Subcutaneous abdominal adipose tissue (tissue), 5 donors: ENCODE data around the gene SIX6.

Experiments
- H3K27ac ChIP-seq: one replicate; pipeline ENCODE4 v1.7.0; 2013; ENCODE audit warnings: low read depth, mild to moderate bottlenecking, inconsistent platforms, low read length, moderate library complexity
- H3K27me3 ChIP-seq, 5 donors: one replicate each; pipeline ENCODE4 v1.7.0; 2013; ENCODE audit warnings: low read length in 5 of 5, inconsistent platforms in 1 of 5; ENCODE audit not compliant: control insufficient read depth in 5 of 5, insufficient read depth in 4 of 5
- H3K36me3 ChIP-seq, 5 donors: one replicate each; pipeline ENCODE4 v1.7.0; 2013; ENCODE audit warnings: low read length in 5 of 5; ENCODE audit not compliant: control insufficient read depth in 5 of 5, insufficient read depth in 5 of 5
- H3K4me1 ChIP-seq, 5 donors: one replicate each; pipeline ENCODE4 v1.7.0; 2013; ENCODE audit warnings: low read length in 5 of 5, mild to moderate bottlenecking in 3 of 5, moderate library complexity in 1 of 5; ENCODE audit not compliant: control insufficient read depth in 5 of 5, insufficient read depth in 5 of 5
- H3K4me3 ChIP-seq, 5 donors: one replicate each; pipeline ENCODE4 v1.7.0; 2013; ENCODE audit warnings: low read length in 5 of 5, low read depth in 1 of 5
- H3K9ac ChIP-seq, 5 donors: one replicate each; pipeline ENCODE4 v1.7.0; 2013; ENCODE audit warnings: low read length in 5 of 5, mild to moderate bottlenecking in 4 of 5, moderate library complexity in 3 of 5
- H3K9me3 ChIP-seq, 5 donors: one replicate each; pipeline ENCODE4 v1.7.0; 2013; ENCODE audit warnings: low read length in 5 of 5; ENCODE audit not compliant: control insufficient read depth in 5 of 5
- donor health status: healthy.
- donor health status: healthy.
- donor health status: healthy.
- donor health status: healthy.
- donor health status: healthy.

SIX6 gene

DNA sequence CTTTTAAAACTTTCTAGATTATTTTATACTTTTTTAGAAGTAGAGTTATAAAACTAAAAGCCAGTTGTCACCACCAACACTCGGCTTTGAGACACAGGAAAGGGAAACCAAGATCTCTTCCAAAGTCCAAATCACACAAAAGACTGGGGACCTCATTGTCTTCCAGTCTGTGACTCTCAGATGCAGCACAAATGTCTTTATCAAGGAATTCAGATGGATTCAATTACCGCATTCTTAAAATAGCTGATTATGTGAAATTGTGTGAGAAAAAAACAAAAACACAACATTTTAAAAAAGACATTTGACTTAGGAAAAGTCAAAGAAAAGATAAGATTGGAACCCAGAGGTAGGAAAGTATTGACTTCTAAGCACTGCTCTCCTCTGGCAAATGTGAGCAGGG lies 3.5 kb upstream of the SIX6 start:
- Histone ChIP-seq H3K9ac (no peak overlapping the region), H3K4me3 (no peak overlapping the region), H3K27me3 (peaks cover 44 to 62% (median 55%) of the 10 kb centered on the region in 5 donors), H3K27ac (no peak overlapping the region), H3K36me3 (no peaks in the 10 kb centered on the region), H3K4me1 (peaks cover 0 to 26% (median 21%) of the 10 kb centered on the region in 5 donors), H3K9me3 (no peaks in the 10 kb centered on the region)

DNA sequence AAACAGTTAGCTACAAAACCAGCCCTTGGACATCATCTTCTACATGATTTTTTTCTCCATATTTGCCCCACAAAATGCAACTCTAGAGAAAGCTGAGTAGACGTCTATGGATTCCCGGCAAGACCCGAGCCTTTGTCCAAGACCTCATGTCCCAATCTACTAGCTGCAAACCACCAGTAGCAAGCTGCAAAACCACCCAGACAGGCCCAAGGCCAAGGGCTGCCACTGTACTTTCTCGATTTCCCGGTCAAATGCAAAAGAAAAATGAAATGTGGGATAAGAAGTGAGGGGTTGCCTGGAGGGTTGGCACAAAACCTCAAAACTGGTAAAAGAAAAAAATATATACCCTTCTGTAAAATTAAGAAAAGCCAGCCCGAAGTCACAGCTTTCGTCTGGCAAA lies 2.9 kb upstream of the SIX6 start:
- no peak overlapping the region for H3K27ac ChIP-seq
- no peak overlapping the region for H3K9ac ChIP-seq
- peaks cover 49 to 67% (median 60%) of the 10 kb centered on the region in 5 donors for H3K27me3 ChIP-seq
- no peak overlapping the region for H3K4me3 ChIP-seq
- H3K4me1 ChIP-seq, result peaks cover 0 to 31% (median 26%) of the 10 kb centered on the region in 5 donors
- no peaks in the 10 kb centered on the region for H3K9me3 ChIP-seq
- no peaks in the 10 kb centered on the region for H3K36me3 ChIP-seq

DNA sequence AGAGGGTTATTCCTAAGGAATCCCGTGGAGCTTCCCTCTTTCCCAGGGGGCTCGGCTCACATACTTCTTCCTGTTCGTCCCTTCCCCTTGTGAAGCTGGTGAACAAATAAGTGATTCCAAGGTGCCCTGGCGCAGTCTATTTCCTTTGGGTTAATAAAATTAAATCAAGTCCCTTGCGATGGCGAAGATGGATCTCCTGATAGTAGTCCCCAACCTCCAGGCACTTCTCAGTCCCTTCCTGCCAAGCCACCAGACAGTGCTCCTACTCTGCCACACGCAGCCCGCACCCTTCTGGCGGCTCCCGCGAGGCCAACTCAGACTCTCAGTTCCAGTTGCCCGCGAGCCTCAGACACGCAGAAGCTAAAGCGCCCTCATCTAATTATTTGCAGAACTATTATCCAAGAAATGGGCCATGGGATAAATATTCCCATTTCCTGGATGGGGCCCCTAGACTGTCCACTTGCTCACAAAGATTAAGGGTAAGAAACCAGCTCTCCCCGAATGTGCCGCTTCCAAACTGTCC lies 2.4 kb upstream of the SIX6 start:
- Histone ChIP-seq H3K27me3 (peaks cover 53 to 72% (median 65%) of the 10 kb centered on the region in 5 donors), H3K9me3 (no peaks in the 10 kb centered on the region), H3K27ac (no peak overlapping the region), H3K4me1 (peaks cover 0 to 36% (median 32%) of the 10 kb centered on the region in 5 donors), H3K36me3 (no peaks in the 10 kb centered on the region), H3K9ac (no peak overlapping the region), H3K4me3 (no peak overlapping the region)

DNA sequence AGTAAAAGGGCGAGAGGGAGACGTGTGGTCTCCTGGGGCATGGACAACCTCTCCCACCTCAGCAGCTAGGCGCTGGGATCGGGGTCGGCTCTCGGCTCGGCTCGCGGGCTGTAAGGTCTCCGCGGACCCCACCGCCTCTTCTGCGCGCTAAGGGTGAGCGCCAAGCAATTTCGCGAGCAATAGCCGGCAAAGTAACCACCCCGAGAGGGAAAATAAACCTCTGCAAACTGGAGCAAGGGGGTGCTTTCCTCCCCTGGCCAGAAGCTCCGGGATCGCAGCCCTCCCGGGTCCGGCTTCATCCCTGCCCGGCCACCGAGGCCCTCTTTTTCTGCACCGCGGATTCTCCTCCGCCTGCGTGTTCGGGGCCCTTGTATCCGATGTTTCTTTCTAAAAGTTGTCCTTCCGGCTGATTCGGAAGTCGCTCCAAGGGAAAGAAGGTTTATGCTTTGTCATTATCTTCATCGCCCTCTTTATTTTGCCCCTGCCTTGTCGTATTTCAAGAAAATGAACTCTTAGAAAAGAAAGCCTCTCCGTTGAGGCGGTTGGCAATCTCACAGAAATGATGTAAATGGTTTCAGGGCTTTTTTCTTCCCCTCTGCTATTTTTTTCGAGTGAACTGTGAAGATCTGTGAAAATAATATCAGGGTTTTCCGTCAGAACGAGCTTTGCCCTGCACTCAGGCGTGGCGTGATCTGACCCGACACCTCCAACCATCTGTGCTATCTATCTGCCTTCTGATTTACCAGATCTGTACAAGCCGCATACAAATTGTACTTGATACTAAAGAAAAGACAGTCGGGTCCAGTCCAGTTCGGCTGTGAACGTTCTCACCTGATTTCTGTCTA lies 1.7 kb upstream of the SIX6 start:
- Histone ChIP-seq H3K9me3 (no peaks in the 10 kb centered on the region), H3K36me3 (no peaks in the 10 kb centered on the region), H3K4me3 (no peak overlapping the region), H3K27ac (no peak overlapping the region), H3K9ac (no peak overlapping the region), H3K27me3 (peaks cover 59 to 79% (median 72%) of the 10 kb centered on the region in 5 donors), H3K4me1 (peaks cover 0 to 37% (median 32%) of the 10 kb centered on the region in 5 donors)

DNA sequence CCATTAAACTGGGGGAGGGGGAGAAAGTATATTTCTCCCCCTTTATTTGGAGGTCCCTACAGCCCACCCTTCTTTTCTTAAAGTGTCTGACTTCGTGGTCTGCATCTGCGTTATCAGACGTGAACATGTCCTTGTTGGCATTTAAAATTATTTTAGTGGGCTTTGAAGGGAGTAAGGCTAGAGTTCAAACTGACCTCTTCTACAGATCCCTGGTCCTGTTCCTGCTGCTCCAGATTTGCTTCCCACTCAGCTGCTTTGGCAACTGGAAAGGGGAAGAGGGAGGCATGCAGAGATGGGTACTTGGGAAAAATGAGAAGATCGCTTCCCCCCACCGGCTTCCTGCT lies 611 bp upstream of the SIX6 start:
- H3K27ac ChIP-seq, result no peak overlapping the region
- H3K4me3 ChIP-seq, result no peak overlapping the region
- peaks cover 0 to 37% (median 32%) of the 10 kb centered on the region in 5 donors for H3K4me1 ChIP-seq
- H3K9me3 ChIP-seq, result no peaks in the 10 kb centered on the region
- H3K9ac ChIP-seq, result no peak overlapping the region
- peaks cover 70 to 90% (median 83%) of the 10 kb centered on the region in 5 donors for H3K27me3 ChIP-seq
- H3K36me3 ChIP-seq, result no peaks in the 10 kb centered on the region

DNA sequence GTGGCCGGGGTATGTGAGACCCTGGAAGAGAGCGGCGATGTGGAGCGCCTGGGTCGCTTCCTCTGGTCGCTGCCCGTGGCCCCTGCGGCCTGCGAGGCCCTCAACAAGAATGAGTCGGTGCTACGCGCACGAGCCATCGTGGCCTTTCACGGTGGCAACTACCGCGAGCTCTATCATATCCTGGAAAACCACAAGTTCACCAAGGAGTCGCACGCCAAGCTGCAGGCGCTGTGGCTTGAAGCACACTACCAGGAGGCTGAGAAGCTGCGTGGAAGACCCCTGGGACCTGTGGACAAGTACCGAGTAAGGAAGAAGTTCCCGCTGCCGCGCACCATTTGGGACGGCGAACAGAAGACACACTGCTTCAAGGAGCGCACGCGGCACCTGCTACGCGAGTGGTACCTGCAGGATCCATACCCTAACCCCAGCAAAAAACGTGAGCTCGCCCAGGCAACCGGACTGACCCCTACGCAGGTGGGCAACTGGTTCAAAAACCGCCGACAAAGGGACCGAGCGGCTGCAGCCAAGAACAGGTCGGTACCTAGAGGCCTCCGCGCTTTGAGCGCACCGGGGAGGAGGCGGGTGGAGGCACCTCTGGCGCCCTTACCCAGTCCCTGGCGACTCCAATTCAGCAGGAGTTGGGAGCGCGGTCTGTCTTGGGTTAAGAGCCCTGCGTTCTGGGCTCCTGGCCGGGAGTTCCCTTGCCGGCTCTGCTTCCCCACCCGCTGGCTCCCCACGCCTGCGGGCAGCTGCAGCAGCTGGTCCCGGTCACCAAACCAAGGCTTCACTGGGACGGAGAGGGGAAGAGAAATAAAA lies 700 bp downstream of the SIX6 start:
- Histone ChIP-seq H3K4me1 (peaks cover 0 to 42% (median 37%) of the 10 kb centered on the region in 5 donors), H3K9ac (no peak overlapping the region), H3K4me3 (peak overlapping the region in 2 of 5 donors; percentile 41 to 52), H3K36me3 (no peaks in the 10 kb centered on the region), H3K27ac (no peak overlapping the region), H3K9me3 (no peaks in the 10 kb centered on the region), H3K27me3 (peaks cover 66 to 92% (median 81%) of the 10 kb centered on the region in 5 donors)

DNA sequence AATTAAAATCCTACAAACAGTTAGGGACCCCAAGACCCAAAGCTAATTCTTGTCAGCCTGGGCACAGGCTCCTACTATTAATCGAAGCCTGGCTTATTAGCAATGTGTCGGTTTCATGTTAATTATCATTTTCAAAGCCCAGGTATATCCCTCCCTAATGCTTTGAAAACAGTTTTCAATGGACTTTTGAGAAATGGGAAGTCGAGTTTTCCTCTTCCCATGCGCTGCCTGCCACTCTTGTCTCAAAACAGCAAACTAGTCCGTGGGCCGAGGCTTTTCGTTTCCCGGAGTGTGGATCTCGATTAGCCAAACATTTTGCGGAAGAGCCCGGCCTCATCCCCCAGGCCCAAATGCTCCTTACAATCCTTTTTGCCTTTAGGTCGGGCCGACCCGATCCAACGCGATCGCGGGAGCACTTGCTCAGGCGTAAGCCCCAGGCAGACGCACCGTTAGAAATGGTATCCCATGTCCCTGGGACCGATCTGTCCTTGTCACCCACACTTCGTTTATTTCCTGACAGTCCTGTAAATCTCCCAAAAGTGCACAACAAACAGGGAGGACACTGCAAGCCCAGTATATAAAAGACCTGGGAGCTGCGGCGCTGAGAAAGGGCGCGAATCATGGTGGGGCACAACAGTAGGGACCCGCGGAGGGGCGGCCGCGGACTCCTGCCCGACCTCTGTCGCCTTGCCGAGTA lies 1.5 kb downstream of the SIX6 start:
- Histone ChIP-seq H3K36me3 (no peaks in the 10 kb centered on the region), H3K27me3 (peaks cover 66 to 96% (median 83%) of the 10 kb centered on the region in 5 donors), H3K4me1 (peaks cover 0 to 50% (median 45%) of the 10 kb centered on the region in 5 donors), H3K9ac (no peak overlapping the region), H3K27ac (no peak overlapping the region), H3K4me3 (peak overlapping the region in 2 of 5 donors; percentile 2 to 31), H3K9me3 (no peaks in the 10 kb centered on the region)

DNA sequence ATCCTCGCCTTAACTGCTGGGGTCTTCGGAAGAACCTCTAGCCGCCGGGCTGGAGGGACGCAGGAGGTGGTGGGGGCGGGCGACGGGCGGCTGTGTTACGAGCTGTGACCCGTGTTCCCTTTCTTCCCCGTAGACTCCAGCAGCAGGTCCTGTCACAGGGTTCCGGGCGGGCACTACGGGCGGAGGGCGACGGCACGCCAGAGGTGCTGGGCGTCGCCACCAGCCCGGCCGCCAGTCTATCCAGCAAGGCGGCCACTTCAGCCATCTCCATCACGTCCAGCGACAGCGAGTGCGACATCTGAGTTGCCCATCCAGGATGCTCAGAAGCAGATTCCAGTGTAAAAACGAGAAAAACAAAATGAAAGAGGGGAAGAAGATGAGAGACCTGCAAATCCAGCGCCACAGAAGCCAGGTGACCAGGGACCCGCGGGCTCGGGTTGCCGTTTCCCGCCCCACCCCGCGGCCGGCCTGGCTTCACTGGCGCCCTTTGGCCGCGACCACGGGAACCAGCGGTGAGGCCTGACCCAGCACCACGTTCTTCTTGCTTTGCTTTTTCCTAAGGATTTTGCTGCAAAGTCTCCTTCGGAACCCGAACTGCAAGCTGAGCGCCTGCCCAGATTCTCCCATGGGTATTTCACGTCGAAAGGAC lies 2.1 kb downstream of the SIX6 start:
- H3K9me3 ChIP-seq, result peaks cover 0 to 3% (median under 1%) of the 10 kb centered on the region in 5 donors
- H3K4me3 ChIP-seq, result peak overlapping the region in 2 of 5 donors; percentile 7 to 31
- H3K27ac ChIP-seq, result no peak overlapping the region
- peaks cover 64 to 96% (median 85%) of the 10 kb centered on the region in 5 donors for H3K27me3 ChIP-seq
- no peaks in the 10 kb centered on the region for H3K36me3 ChIP-seq
- H3K4me1 ChIP-seq, result peaks cover 0 to 56% (median 45%) of the 10 kb centered on the region in 5 donors
- H3K9ac ChIP-seq, result no peak overlapping the region

DNA sequence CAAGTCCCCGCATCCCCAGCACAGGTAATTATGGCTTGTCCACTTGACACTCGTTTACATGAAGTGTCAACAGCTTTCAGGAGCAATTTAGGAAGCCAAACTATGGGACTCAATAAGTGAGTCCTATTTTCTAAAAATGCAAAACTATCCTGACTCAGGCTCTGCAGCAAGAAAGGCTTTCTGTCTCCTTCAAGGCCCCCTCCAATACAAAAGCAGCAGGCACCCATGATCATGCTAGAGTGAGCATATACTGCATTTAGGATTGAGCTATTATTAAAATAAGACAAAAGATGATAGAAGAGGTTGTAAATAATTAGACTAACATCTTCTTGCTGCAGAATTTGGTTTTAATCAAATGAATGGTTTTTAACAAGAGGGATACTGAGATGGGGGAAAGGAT lies 3.2 kb downstream of the SIX6 start:
- Histone ChIP-seq H3K27me3 (peaks cover 56 to 89% (median 79%) of the 10 kb centered on the region in 5 donors), H3K4me1 (peaks cover 0 to 53% (median 42%) of the 10 kb centered on the region in 5 donors), H3K36me3 (no peaks in the 10 kb centered on the region)

More for the DNA sequence above, 3.2 kb downstream of the SIX6 start:
- H3K9ac ChIP-seq, result no peak overlapping the region
- no peak overlapping the region for H3K4me3 ChIP-seq
- peaks cover 0 to 4% (median 2%) of the 10 kb centered on the region in 5 donors for H3K9me3 ChIP-seq
- H3K27ac ChIP-seq, result no peak overlapping the region
